NK-92 (cell line): Measurements from ENCODE around the gene PIGV.

Source experiments
- DNase-seq: peaks from one replicate; lab custom pipeline; 2025; ENCODE audit not compliant: unreplicated experiment; lab: John Stamatoyannopoulos, UW

PIGV gene

GRCh38 chr1:26787706-26788514 is at the start of gene PIGV:
TSS of gene PIGV (plus strand) at chr1:26787950. CDS start at chr1:26790816, 2,866 bp downstream.
- peak; percentile 45 for DNase-seq

- DNase-seq, result no peak
Observed at GRCh38 chr1:26739329-26739914, 48.3 kb upstream of the PIGV start.

- no peak for DNase-seq
Observed at GRCh38 chr1:26740023-26740634, 47.6 kb upstream of the PIGV start.

GRCh38 chr1:26740952-26741351 is 46.8 kb upstream of the PIGV start:
- DNase-seq, result no peak

GRCh38 chr1:26743426-26744059 is 44.2 kb upstream of the PIGV start:
- DNase-seq, result no peak

- no peak for DNase-seq
Observed at GRCh38 chr1:26744075-26744959, 43.4 kb upstream of the PIGV start.

- no peak for DNase-seq
Observed at GRCh38 chr1:26745191-26745590, 42.6 kb upstream of the PIGV start.

- DNase-seq, result no peak
Observed at GRCh38 chr1:26747048-26747447, 40.7 kb upstream of the PIGV start.

- no peak for DNase-seq
Observed at GRCh38 chr1:26748351-26748750, 39.4 kb upstream of the PIGV start.

GRCh38 chr1:26749458-26749857 is 38.3 kb upstream of the PIGV start:
- no peak for DNase-seq

GRCh38 chr1:26750428-26750827 is 37.3 kb upstream of the PIGV start:
- DNase-seq, result no peak

- DNase-seq, result no peak
Observed at GRCh38 chr1:26752519-26752918, 35.2 kb upstream of the PIGV start.

GRCh38 chr1:26754086-26754874 is 33.5 kb upstream of the PIGV start:
- no peak for DNase-seq

GRCh38 chr1:26758358-26758757 is 29.4 kb upstream of the PIGV start:
- no peak for DNase-seq

GRCh38 chr1:26759531-26759930 is 28.2 kb upstream of the PIGV start:
- no peak for DNase-seq

- DNase-seq, result no peak
Observed at GRCh38 chr1:26761217-26761616, 26.5 kb upstream of the PIGV start.

- no peak for DNase-seq
Observed at GRCh38 chr1:26767714-26768113, 20.0 kb upstream of the PIGV start.

- no peak for DNase-seq
Observed at GRCh38 chr1:26768755-26769154, 19.0 kb upstream of the PIGV start.

GRCh38 chr1:26771285-26771642 is 16.5 kb upstream of the PIGV start:
- no peak for DNase-seq
